WTC11 (cell line): ENCODE data around the gene PLD2. TPM values are rescaled to one million over a fixed set of nuclear protein-coding genes. Genes with fewer than 3 reads are reported as not detected.

ENCODE experiments used
- ETV6 ChIP-seq: sonication (generic); formaldehyde crosslinking; IDR thresholded peaks from 2 replicates; pipeline ENCODE4 v1.8.1; 2022; ENCODE audit warnings: mild to moderate bottlenecking, missing genetic modification reagents
- GTF2I ChIP-seq: fragments of 250-450 bp; sonication (Bioruptor Pico); conservative IDR thresholded peaks from 2 replicates; pipeline ENCODE4 v1.4.0; 2021; ENCODE audit warnings: mild to moderate bottlenecking
- MXD4 ChIP-seq: fragments of 250-450 bp; sonication (Bioruptor Pico); IDR thresholded peaks from 2 replicates; pipeline ENCODE4 v1.8.0; 2021; ENCODE audit warnings: mild to moderate bottlenecking, moderate library complexity, borderline replicate concordance
- NFYB ChIP-seq: sonication (generic); formaldehyde crosslinking; conservative IDR thresholded peaks from 2 replicates; pipeline ENCODE4 v1.8.0; 2022; ENCODE audit warnings: low read depth, missing genetic modification reagents
- TEAD1 ChIP-seq: sonication (generic); formaldehyde crosslinking; IDR thresholded peaks from 2 replicates; pipeline ENCODE4 v1.8.0; 2022; ENCODE audit warnings: mild to moderate bottlenecking, missing genetic modification reagents
- TEAD4 ChIP-seq: sonication (generic); formaldehyde crosslinking; IDR thresholded peaks from 2 replicates; pipeline ENCODE4 v1.8.0; 2022; ENCODE audit warnings: mild to moderate bottlenecking, missing genetic modification reagents
- ZNF219 ChIP-seq: sonication (generic); formaldehyde crosslinking; IDR thresholded peaks from 2 replicates; pipeline ENCODE4 v1.8.0; 2023; ENCODE audit warnings: missing genetic modification reagents, mild to moderate bottlenecking, borderline replicate concordance
- ZNF232 ChIP-seq: sonication (generic); formaldehyde crosslinking; IDR thresholded peaks from 2 replicates; pipeline ENCODE4 v1.8.0; 2022; ENCODE audit warnings: mild to moderate bottlenecking, missing genetic modification reagents
- ZNF423 ChIP-seq: fragments of 250-450 bp; sonication (Bioruptor Pico); IDR thresholded peaks from 2 replicates; pipeline ENCODE4 v2.1.2; 2022; ENCODE audit warnings: mild to moderate bottlenecking, moderate library complexity
- total RNA-seq: library from RNA; stranded (reverse); gene quantifications from 3 replicates; pipeline ENCODE4 v1.2.3, GENCODE V29; 2021
- TF ChIP-seq, protein P1 (sequence below): sonication (generic); formaldehyde crosslinking; conservative IDR thresholded peaks from 2 replicates; pipeline ENCODE4 v1.8.1; 2023; ENCODE audit warnings: mild to moderate bottlenecking, low read depth, missing genetic modification reagents, moderate library complexity
- TF ChIP-seq, protein P2 (sequence below): fragments of 250-450 bp; sonication (Bioruptor Pico); IDR thresholded peaks from 2 replicates; pipeline ENCODE4 v1.9.0; 2021; ENCODE audit warnings: mild to moderate bottlenecking
- TF ChIP-seq, protein P3 (sequence below): sonication (generic); formaldehyde crosslinking; IDR thresholded peaks from 2 replicates; pipeline ENCODE4 v1.8.0; 2022; ENCODE audit warnings: mild to moderate bottlenecking, missing genetic modification reagents
- TF ChIP-seq, protein P4 (sequence below): sonication (generic); formaldehyde crosslinking; IDR thresholded peaks from 2 replicates; pipeline ENCODE4 v1.8.0; 2022; ENCODE audit warnings: mild to moderate bottlenecking, missing genetic modification reagents
- TF ChIP-seq, protein P5 (sequence below): sonication (generic); formaldehyde crosslinking; IDR thresholded peaks from 2 replicates; pipeline ENCODE4 v1.8.1; 2023; ENCODE audit warnings: mild to moderate bottlenecking, missing genetic modification reagents, moderate library complexity
- TF ChIP-seq, protein P6 (sequence below): sonication (generic); formaldehyde crosslinking; IDR thresholded peaks from 2 replicates; pipeline ENCODE4 v1.8.1; 2022; ENCODE audit warnings: mild to moderate bottlenecking, missing genetic modification reagents, moderate library complexity, borderline replicate concordance
- TF ChIP-seq, protein P7 (sequence below): sonication (generic); formaldehyde crosslinking; conservative IDR thresholded peaks from 2 replicates; pipeline ENCODE4 v1.8.1; 2022; ENCODE audit warnings: mild to moderate bottlenecking, missing genetic modification reagents
- TF ChIP-seq, protein P8 (sequence below): fragments of 250-450 bp; sonication (Bioruptor Pico); conservative IDR thresholded peaks from 2 replicates; pipeline ENCODE4 v1.9.0; 2021; ENCODE audit warnings: mild to moderate bottlenecking
- TF ChIP-seq, protein P9 (sequence below): sonication (generic); formaldehyde crosslinking; IDR thresholded peaks from 2 replicates; pipeline ENCODE4 v1.8.0; 2022; ENCODE audit warnings: missing genetic modification reagents

PLD2 gene
- total RNA-seq, 1 experiment from 2014 or later = 64.9 TPM

DNA sequence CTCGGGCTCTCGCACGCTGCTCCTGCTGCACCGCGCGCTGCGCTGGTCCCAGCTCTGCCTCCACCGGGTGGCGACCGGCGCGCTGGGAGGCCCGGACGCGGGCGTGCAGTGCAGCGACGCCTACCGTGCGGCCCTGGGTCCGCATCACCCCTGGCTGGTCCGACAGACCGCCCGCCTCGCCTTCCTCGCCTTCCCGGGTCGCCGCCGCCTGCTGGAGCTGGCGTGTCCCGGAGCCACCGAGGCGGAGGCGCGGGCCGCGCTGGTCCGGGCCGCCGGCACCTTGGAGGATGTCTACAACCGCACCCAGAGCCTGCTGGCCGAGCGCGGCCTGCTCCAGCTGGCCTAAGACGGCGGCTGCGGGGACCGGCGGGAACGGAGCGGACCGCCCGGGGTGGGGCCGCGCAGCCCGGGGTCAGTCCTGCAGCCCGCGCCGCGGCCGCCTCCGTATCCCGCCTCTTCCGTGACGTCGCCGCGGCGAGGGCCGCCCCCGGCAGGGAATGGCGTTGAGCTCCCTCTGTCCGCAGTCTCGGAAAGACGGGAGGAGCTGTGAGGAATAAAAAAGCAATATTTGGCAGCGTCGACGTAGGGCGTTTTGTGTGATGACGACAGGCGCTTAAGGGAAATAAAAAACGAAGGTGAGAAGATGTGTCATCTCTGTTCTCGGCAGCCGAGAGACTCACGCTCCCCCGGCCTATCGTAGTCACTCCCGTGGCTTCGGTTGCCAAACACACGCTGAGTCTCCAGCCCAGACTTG, 16.8 kb upstream of the PLD2 start (continued):
- TF ChIP-seq, protein P1, sequence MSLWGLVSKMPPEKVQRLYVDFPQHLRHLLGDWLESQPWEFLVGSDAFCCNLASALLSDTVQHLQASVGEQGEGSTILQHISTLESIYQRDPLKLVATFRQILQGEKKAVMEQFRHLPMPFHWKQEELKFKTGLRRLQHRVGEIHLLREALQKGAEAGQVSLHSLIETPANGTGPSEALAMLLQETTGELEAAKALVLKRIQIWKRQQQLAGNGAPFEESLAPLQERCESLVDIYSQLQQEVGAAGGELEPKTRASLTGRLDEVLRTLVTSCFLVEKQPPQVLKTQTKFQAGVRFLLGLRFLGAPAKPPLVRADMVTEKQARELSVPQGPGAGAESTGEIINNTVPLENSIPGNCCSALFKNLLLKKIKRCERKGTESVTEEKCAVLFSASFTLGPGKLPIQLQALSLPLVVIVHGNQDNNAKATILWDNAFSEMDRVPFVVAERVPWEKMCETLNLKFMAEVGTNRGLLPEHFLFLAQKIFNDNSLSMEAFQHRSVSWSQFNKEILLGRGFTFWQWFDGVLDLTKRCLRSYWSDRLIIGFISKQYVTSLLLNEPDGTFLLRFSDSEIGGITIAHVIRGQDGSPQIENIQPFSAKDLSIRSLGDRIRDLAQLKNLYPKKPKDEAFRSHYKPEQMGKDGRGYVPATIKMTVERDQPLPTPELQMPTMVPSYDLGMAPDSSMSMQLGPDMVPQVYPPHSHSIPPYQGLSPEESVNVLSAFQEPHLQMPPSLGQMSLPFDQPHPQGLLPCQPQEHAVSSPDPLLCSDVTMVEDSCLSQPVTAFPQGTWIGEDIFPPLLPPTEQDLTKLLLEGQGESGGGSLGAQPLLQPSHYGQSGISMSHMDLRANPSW (CRISPR knock-in tag) = no peak
- TF ChIP-seq ZNF423 = peak; percentile 94
- TF ChIP-seq, protein P2, sequence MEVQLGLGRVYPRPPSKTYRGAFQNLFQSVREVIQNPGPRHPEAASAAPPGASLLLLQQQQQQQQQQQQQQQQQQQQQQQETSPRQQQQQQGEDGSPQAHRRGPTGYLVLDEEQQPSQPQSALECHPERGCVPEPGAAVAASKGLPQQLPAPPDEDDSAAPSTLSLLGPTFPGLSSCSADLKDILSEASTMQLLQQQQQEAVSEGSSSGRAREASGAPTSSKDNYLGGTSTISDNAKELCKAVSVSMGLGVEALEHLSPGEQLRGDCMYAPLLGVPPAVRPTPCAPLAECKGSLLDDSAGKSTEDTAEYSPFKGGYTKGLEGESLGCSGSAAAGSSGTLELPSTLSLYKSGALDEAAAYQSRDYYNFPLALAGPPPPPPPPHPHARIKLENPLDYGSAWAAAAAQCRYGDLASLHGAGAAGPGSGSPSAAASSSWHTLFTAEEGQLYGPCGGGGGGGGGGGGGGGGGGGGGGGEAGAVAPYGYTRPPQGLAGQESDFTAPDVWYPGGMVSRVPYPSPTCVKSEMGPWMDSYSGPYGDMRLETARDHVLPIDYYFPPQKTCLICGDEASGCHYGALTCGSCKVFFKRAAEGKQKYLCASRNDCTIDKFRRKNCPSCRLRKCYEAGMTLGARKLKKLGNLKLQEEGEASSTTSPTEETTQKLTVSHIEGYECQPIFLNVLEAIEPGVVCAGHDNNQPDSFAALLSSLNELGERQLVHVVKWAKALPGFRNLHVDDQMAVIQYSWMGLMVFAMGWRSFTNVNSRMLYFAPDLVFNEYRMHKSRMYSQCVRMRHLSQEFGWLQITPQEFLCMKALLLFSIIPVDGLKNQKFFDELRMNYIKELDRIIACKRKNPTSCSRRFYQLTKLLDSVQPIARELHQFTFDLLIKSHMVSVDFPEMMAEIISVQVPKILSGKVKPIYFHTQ = no peak
- TF ChIP-seq, protein P3, sequence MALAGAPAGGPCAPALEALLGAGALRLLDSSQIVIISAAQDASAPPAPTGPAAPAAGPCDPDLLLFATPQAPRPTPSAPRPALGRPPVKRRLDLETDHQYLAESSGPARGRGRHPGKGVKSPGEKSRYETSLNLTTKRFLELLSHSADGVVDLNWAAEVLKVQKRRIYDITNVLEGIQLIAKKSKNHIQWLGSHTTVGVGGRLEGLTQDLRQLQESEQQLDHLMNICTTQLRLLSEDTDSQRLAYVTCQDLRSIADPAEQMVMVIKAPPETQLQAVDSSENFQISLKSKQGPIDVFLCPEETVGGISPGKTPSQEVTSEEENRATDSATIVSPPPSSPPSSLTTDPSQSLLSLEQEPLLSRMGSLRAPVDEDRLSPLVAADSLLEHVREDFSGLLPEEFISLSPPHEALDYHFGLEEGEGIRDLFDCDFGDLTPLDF (CRISPR knock-in tag) = no peak
- TF ChIP-seq, protein P4, sequence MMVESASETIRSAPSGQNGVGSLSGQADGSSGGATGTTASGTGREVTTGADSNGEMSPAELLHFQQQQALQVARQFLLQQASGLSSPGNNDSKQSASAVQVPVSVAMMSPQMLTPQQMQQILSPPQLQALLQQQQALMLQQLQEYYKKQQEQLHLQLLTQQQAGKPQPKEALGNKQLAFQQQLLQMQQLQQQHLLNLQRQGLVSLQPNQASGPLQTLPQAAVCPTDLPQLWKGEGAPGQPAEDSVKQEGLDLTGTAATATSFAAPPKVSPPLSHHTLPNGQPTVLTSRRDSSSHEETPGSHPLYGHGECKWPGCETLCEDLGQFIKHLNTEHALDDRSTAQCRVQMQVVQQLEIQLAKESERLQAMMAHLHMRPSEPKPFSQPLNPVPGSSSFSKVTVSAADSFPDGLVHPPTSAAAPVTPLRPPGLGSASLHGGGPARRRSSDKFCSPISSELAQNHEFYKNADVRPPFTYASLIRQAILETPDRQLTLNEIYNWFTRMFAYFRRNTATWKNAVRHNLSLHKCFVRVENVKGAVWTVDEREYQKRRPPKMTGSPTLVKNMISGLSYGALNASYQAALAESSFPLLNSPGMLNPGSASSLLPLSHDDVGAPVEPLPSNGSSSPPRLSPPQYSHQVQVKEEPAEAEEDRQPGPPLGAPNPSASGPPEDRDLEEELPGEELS (CRISPR knock-in tag) = peak; percentile 22
- TF ChIP-seq ZNF232 (CRISPR knock-in tag) = 0 out of 2 replicates have a peak, but pooled peaks have one; percentile 35
- TF ChIP-seq, protein P5, sequence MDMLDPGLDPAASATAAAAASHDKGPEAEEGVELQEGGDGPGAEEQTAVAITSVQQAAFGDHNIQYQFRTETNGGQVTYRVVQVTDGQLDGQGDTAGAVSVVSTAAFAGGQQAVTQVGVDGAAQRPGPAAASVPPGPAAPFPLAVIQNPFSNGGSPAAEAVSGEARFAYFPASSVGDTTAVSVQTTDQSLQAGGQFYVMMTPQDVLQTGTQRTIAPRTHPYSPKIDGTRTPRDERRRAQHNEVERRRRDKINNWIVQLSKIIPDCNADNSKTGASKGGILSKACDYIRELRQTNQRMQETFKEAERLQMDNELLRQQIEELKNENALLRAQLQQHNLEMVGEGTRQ (CRISPR knock-in tag) = no peak
- TF ChIP-seq TEAD1 (CRISPR knock-in tag) = no peak
- TF ChIP-seq, protein P6, sequence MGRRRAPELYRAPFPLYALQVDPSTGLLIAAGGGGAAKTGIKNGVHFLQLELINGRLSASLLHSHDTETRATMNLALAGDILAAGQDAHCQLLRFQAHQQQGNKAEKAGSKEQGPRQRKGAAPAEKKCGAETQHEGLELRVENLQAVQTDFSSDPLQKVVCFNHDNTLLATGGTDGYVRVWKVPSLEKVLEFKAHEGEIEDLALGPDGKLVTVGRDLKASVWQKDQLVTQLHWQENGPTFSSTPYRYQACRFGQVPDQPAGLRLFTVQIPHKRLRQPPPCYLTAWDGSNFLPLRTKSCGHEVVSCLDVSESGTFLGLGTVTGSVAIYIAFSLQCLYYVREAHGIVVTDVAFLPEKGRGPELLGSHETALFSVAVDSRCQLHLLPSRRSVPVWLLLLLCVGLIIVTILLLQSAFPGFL (CRISPR knock-in tag) = peak; percentile 25; the same call in 1 of the 2 replicates
- TF ChIP-seq ETV6 (CRISPR knock-in tag) = peak; percentile 84; the same call in 1 of the 2 replicates
- TF ChIP-seq ZNF219 (CRISPR knock-in tag) = no peak; the same call in 1 of the 2 replicates
- TF ChIP-seq, protein P7, sequence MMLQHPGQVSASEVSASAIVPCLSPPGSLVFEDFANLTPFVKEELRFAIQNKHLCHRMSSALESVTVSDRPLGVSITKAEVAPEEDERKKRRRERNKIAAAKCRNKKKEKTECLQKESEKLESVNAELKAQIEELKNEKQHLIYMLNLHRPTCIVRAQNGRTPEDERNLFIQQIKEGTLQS = no peak
- TF ChIP-seq, protein P8, sequence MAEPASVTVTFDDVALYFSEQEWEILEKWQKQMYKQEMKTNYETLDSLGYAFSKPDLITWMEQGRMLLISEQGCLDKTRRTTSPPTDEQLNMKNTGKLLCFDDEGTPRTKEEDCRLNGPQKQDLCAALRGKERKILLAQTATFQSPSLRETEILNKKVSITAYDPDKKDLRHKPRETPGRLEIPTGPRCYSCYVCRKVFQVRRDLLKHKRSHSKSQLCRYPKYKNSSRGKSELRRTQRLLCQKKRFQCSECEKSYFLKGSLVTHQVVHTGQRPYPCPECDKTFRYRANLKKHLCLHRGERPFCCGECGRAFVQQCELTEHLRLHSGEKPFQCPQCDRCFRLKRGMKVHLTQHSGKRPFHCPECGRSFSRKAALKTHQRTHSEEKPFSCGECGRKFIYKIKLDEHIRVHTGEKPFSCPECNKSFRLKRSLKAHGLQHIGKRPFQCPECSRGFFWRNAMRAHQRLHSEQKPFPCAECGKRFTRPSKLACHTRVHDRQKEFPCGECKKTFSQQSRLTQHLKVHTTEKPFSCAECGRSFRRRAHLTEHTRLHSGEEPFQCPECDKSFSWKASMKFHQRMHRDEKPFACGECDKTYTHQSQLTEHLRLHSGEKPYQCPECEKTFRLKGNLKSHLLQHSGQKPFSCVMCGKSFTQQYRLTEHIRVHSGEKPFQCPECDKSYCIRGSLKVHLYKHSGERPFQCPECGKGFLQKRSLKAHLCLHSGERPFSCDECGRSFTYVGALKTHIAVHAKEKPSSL = no peak
- TF ChIP-seq MXD4 = no peak
- TF ChIP-seq, protein P9, sequence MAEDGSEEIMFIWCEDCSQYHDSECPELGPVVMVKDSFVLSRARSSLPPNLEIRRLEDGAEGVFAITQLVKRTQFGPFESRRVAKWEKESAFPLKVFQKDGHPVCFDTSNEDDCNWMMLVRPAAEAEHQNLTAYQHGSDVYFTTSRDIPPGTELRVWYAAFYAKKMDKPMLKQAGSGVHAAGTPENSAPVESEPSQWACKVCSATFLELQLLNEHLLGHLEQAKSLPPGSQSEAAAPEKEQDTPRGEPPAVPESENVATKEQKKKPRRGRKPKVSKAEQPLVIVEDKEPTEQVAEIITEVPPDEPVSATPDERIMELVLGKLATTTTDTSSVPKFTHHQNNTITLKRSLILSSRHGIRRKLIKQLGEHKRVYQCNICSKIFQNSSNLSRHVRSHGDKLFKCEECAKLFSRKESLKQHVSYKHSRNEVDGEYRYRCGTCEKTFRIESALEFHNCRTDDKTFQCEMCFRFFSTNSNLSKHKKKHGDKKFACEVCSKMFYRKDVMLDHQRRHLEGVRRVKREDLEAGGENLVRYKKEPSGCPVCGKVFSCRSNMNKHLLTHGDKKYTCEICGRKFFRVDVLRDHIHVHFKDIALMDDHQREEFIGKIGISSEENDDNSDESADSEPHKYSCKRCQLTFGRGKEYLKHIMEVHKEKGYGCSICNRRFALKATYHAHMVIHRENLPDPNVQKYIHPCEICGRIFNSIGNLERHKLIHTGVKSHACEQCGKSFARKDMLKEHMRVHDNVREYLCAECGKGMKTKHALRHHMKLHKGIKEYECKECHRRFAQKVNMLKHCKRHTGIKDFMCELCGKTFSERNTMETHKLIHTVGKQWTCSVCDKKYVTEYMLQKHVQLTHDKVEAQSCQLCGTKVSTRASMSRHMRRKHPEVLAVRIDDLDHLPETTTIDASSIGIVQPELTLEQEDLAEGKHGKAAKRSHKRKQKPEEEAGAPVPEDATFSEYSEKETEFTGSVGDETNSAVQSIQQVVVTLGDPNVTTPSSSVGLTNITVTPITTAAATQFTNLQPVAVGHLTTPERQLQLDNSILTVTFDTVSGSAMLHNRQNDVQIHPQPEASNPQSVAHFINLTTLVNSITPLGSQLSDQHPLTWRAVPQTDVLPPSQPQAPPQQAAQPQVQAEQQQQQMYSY (CRISPR knock-in tag) = no peak
- TF ChIP-seq GTF2I (CRISPR knock-in tag) = no peak
- no peak for TF ChIP-seq TEAD4 (CRISPR knock-in tag)
- no peak for TF ChIP-seq NFYB (CRISPR knock-in tag)
